HCT116 (cell line): ENCODE data around the gene PDIA2. TPM values are rescaled to one million over a fixed set of nuclear protein-coding genes. Genes with fewer than 3 reads are reported as not detected.

Source experiments
- ATAC-seq: fragments of 200-7000 bp; cut with Tn5 transposase; 2 replicates; pipeline ENCODE4 v1.9.1; 2020; ENCODE audit warnings: mild to moderate bottlenecking, moderate library complexity
- BruUV-seq: library from RNA; stranded (reverse); fragments of 400-500 nt; replicated peaks from 2 replicates; lab custom pipeline; 2021; lab: Mats Ljungman, UMichigan
- CTCF ChIA-PET: fragments of 300-600 bp; sonication (Branson Sonifier 250); formaldehyde crosslinking; loops from one replicate; lab custom pipeline; 2021; ENCODE audit warnings: antibody characterized with exemption; lab: Charles Lee
- POLR2A ChIA-PET: fragments of 300-600, 350-600 bp; sonication (Branson Sonifier 250); formaldehyde crosslinking; loops from one replicate; lab custom pipeline; 2021; ENCODE audit warnings: antibody characterized with exemption; lab: Charles Lee
- RAD21 ChIA-PET, 2 experiments: fragments of 300-600 bp; sonication (Branson Sonifier 250); formaldehyde crosslinking; loops; one replicate each; lab custom pipeline; 2023; ENCODE audit warnings: low total read pairs in 2 of 2; ENCODE audit not compliant: uncharacterized antibody in 2 of 2, unreplicated experiment in 2 of 2, low non-redundant PET in 1 of 2; lab: Charles Lee
- DNase-seq: peaks from one replicate; pipeline ENCODE4 v3.0.0-alpha.2; 2010; ENCODE audit warnings: low read depth, low spot score
- H2AFZ ChIP-seq: fragments of 200-600 bp; shearing (Covaris generic), sonication (generic); 2 replicates; pipeline ENCODE4 v1.6.1; 2017; ENCODE audit warnings: low read depth, mixed run types, mixed read lengths, antibody characterized with exemption, low read length; ENCODE audit not compliant: poor library complexity, severe bottlenecking
- H3K27ac ChIP-seq: 2 replicates; pipeline ENCODE4 v1.5.1; 2012; ENCODE audit warnings: low read depth, low read length
- H3K27me3 ChIP-seq: fragments of 200-600 bp; sonication (generic); 2 replicates; pipeline ENCODE4 v1.6.1; 2016; ENCODE audit warnings: mixed run types, low read length, mixed read lengths; ENCODE audit not compliant: insufficient read depth
- H3K36me3 ChIP-seq, 2 experiments: fragments of 200-500 bp in 1 of 2; fragments of 200-600 bp in 1 of 2; sonication (Bioruptor generic) in 1 of 2; sonication (generic) in 1 of 2; 2 replicates each; pipeline versions ENCODE4 v1.5.1 to v1.6.1; 2014 to 2016; ENCODE audit warnings: low read length in 2 of 2, inconsistent platforms in 1 of 2, mixed read lengths in 1 of 2, mixed run types in 1 of 2; ENCODE audit not compliant: insufficient read depth in 2 of 2, control insufficient read depth in 1 of 2
- H3K4me1 ChIP-seq, 2 experiments: fragments of 200-600 bp in 1 of 2; sonication (generic) in 1 of 2; 2 replicates each; pipeline versions ENCODE4 v1.5.1 to v1.6.1; 2012 to 2017; ENCODE audit warnings: low read length in 2 of 2, inconsistent platforms in 1 of 2, mild to moderate bottlenecking in 1 of 2, mixed read lengths in 1 of 2, mixed run types in 1 of 2, moderate library complexity in 1 of 2; ENCODE audit not compliant: insufficient read depth in 2 of 2, control insufficient read depth in 1 of 2
- H3K4me2 ChIP-seq: fragments of 200-600 bp; sonication (generic); 2 replicates; pipeline ENCODE4 v1.6.1; 2017; ENCODE audit warnings: mixed run types, low read length, mixed read lengths
- H3K4me3 ChIP-seq, 2 experiments: fragments of 200-600 bp in 1 of 2; sonication (generic) in 1 of 2; replicated peaks in 1 of 2; 2 replicates each; pipeline ENCODE4 v1.5.1; 2011 to 2016; ENCODE audit warnings: low read length in 2 of 2, control low read depth in 1 of 2, low read depth in 1 of 2, mild to moderate bottlenecking in 1 of 2, mixed read lengths in 1 of 2, mixed run types in 1 of 2
- H3K79me2 ChIP-seq: fragments of 200-600 bp; sonication (generic); 2 replicates; pipeline ENCODE4 v1.6.1; 2017; ENCODE audit warnings: mild to moderate bottlenecking, mixed run types, low read length, moderate library complexity, mixed read lengths; ENCODE audit not compliant: insufficient read depth
- H3K9ac ChIP-seq: fragments of 200-600 bp; sonication (generic); 2 replicates; pipeline ENCODE4 v1.6.1; 2016; ENCODE audit warnings: low read length, mixed read lengths
- H3K9me2 ChIP-seq: fragments of 200-600 bp; sonication (generic), shearing (Covaris generic); 2 replicates; pipeline ENCODE4 v1.6.1; 2017; ENCODE audit warnings: mixed run types, mild to moderate bottlenecking, moderate library complexity; ENCODE audit not compliant: insufficient read depth
- H3K9me3 ChIP-seq, 2 experiments: fragments of 200-500 bp in 1 of 2; fragments of 200-600 bp in 1 of 2; sonication (Bioruptor generic) in 1 of 2; sonication (generic) in 1 of 2; 2 replicates each; pipeline ENCODE4 v1.6.1; 2014 to 2017; ENCODE audit warnings: low read length in 2 of 2, mixed read lengths in 2 of 2, inconsistent platforms in 1 of 2, low read depth in 1 of 2, mild to moderate bottlenecking in 1 of 2, mixed run types in 1 of 2, moderate library complexity in 1 of 2; ENCODE audit not compliant: control insufficient read depth in 1 of 2, insufficient read depth in 1 of 2
- H4K20me1 ChIP-seq: fragments of 200-600 bp; sonication (generic), shearing (Covaris generic); 2 replicates; pipeline ENCODE4 v1.6.1; 2017; ENCODE audit warnings: mixed run types, mild to moderate bottlenecking, moderate library complexity; ENCODE audit not compliant: insufficient read depth
- ATF3 ChIP-seq: IDR thresholded peaks from 2 replicates; pipeline ENCODE4 v1.6.1; 2012
- CBX3 ChIP-seq: IDR thresholded peaks from 2 replicates; pipeline ENCODE4 v1.6.1; 2012; ENCODE audit warnings: low read depth
- CTCF ChIP-seq, 3 experiments: fragments of 200-600 bp in 1 of 3; sonication (generic) in 1 of 3; IDR thresholded peaks in 2 of 3; conservative IDR thresholded peaks in 1 of 3; 2 replicates each; pipeline ENCODE4 v1.5.1; 2012 to 2017; ENCODE audit warnings: low read depth in 2 of 3, low read length in 2 of 3, antibody characterized with exemption in 1 of 3, borderline replicate concordance in 1 of 3, control low read depth in 1 of 3, mild to moderate bottlenecking in 1 of 3, mixed read lengths in 1 of 3, mixed run types in 1 of 3, moderate library complexity in 1 of 3; ENCODE audit not compliant: insufficient read depth in 1 of 3
- EGR1 ChIP-seq: IDR thresholded peaks from 2 replicates; pipeline ENCODE4 v1.6.1; 2012; ENCODE audit warnings: low read depth
- ELF1 ChIP-seq: IDR thresholded peaks from 2 replicates; pipeline ENCODE4 v1.6.1; 2012; ENCODE audit warnings: low read depth, borderline replicate concordance
- EZH2 ChIP-seq: fragments of 200-600 bp; sonication (generic); IDR thresholded peaks from 2 replicates; pipeline ENCODE4 v1.6.1; 2017; ENCODE audit warnings: antibody characterized with exemption, mixed run types
- EZH2phosphoT487 ChIP-seq: fragments of 200-600 bp; IDR thresholded peaks from 2 replicates; pipeline ENCODE4 v1.6.1; 2018; ENCODE audit warnings: antibody characterized with exemption, borderline replicate concordance
- RAD21 ChIP-seq: IDR thresholded peaks from 2 replicates; pipeline ENCODE4 v1.6.1; 2012; ENCODE audit warnings: low read depth, mild to moderate bottlenecking
- SIN3A ChIP-seq: IDR thresholded peaks from 2 replicates; pipeline ENCODE4 v1.6.1; 2012; ENCODE audit warnings: low read depth
- SRF ChIP-seq: IDR thresholded peaks from 2 replicates; pipeline ENCODE4 v1.6.1; 2012; ENCODE audit warnings: low read depth
- YY1 ChIP-seq: IDR thresholded peaks from 2 replicates; pipeline ENCODE4 v1.6.1; 2011; ENCODE audit warnings: low read length, low read depth, moderate library complexity, mild to moderate bottlenecking; ENCODE audit not compliant: insufficient replicate concordance; ENCODE audit errors: extremely low read depth
- ZNF274 ChIP-seq: fragments of 200-500 bp; sonication (Bioruptor generic); IDR thresholded peaks from 2 replicates; pipeline ENCODE4 v1.6.1; 2014; ENCODE audit warnings: mild to moderate bottlenecking, low read depth, low read length, inconsistent platforms
- intact Hi-C: fragments of 100-400 bp; cut with micrococcal nuclease; formaldehyde crosslinking; loops from 2 replicates; pipeline ENCODE4 v1.10.0; 2022
- total RNA-seq: library from RNA; stranded (reverse); gene quantifications from one replicate; pipeline ENCODE4 v1.2.1, GENCODE V29; 2021; ENCODE audit not compliant: unreplicated experiment
- TF ChIP-seq, protein P1 (sequence below): IDR thresholded peaks from 2 replicates; pipeline ENCODE4 v1.6.1; 2012

Gene PDIA2
- total RNA-seq, 1 experiment from 2014 or later, result 0.93 TPM

GRCh38 chr16:286491-287297 is 3.7 kb downstream of the PDIA2 start:
- ChIA-PET POLR2A (no interaction called here), CTCF (no interaction called here)
- Histone ChIP-seq H3K27ac (no peak overlapping the region), H4K20me1 (no peaks in the 10 kb centered on the region), H3K4me3 (no peak overlapping the region), H3K4me1 (no peaks in the 10 kb centered on the region), H3K36me3 (no peaks in the 10 kb centered on the region)
- BruUV-seq, result no TSS peak
- no peak for TF ChIP-seq CBX3
- TF ChIP-seq EZH2phosphoT487, result no peak
- TF ChIP-seq ATF3, result no peak
- no peak for TF ChIP-seq SRF
- no peak for TF ChIP-seq ELF1
- TF ChIP-seq SIN3A, result no peak
- no peak for TF ChIP-seq RAD21
- TF ChIP-seq EZH2, result no peak
- no peak for TF ChIP-seq CTCF (IDR thresholded peaks at IDR 0.05 in 2 of 3, conservative IDR thresholded peaks at IDR 0.05 in 1 of 3; ENCODE audit: borderline replicate concordance in 1 of 3, insufficient read depth in 1 of 3, low read depth in 2 of 3, low read length in 2 of 3)
- TF ChIP-seq ZNF274, result no peak
- no peak for TF ChIP-seq EGR1
- no peak for TF ChIP-seq YY1
- TF ChIP-seq, protein P1, sequence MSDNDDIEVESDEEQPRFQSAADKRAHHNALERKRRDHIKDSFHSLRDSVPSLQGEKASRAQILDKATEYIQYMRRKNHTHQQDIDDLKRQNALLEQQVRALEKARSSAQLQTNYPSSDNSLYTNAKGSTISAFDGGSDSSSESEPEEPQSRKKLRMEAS, result no peak
- TF ChIP-seq, all 23 proteins: peak for 0
- intact Hi-C loops, result no loop called here
- no peak overlapping the region for H3K9ac ChIP-seq
- no peaks in the 10 kb centered on the region for H3K79me2 ChIP-seq
- H3K9me3 ChIP-seq, result no peaks in the 10 kb centered on the region
- no peak overlapping the region for H2AFZ ChIP-seq
- H3K9me2 ChIP-seq, result no peaks in the 10 kb centered on the region
- no peak for DNase-seq
- ATAC-seq, result no peak
- no peak overlapping the region for H3K4me2 ChIP-seq
- RAD21 ChIA-PET, result no interaction called here
- no peaks in the 10 kb centered on the region for H3K27me3 ChIP-seq
